H1 (cell line): ENCODE data around the gene SPAAR. TPM values are rescaled to one million over a fixed set of nuclear protein-coding genes. Genes with fewer than 3 reads are reported as not detected.

Experiments
- CHD1 ChIP-seq: IDR thresholded peaks from 2 replicates; pipeline ENCODE4 v1.6.1; 2012; ENCODE audit warnings: low read depth, low read length, improper control_type of control experiment
- E2F6 ChIP-seq: IDR thresholded peaks from 2 replicates; pipeline ENCODE4 v1.6.1; 2012; ENCODE audit warnings: inconsistent platforms
- GTF2F1 ChIP-seq: IDR thresholded peaks from 2 replicates; pipeline ENCODE4 v1.6.1; 2012; ENCODE audit warnings: low read depth, low read length, improper control_type of control experiment, borderline replicate concordance
- SP2 ChIP-seq: IDR thresholded peaks from 2 replicates; pipeline ENCODE4 v1.6.1; 2012; ENCODE audit warnings: mild to moderate bottlenecking, low read length, inconsistent platforms
- TEAD4 ChIP-seq: IDR thresholded peaks from 2 replicates; pipeline ENCODE4 v1.6.1; 2012; ENCODE audit warnings: low read depth, low read length, inconsistent platforms, mixed read lengths
- polyA plus RNA-seq, 7 experiments: library from polyadenylated mRNA; depleted of rRNA in 3 of 7; stranded (reverse) in 5 of 7; unstranded in 2 of 7; fragments of >200 nt in 5 of 7; fragments of 200-250 nt in 2 of 7; gene quantifications; 1 replicate in 5 of 7; 2 replicates in 1 of 7; 4 replicates in 1 of 7; pipeline versions ENCODE4 v1.2.1 to v1.2.3, GENCODE V29; 2011 to 2013; ENCODE audit warnings: missing spikeins in 2 of 7, mixed read lengths in 2 of 7
- total RNA-seq: library from RNA; stranded (reverse); fragmentation: NEBNext Ultra II Directional; extraction: Animal tissue kit (Norgen Biotek cat#: 25700); gene quantifications from 2 replicates; pipeline ENCODE4 v1.2.1, GENCODE V29; 2021

Gene SPAAR
- total and polyA plus RNA-seq, 2 of the 8 experiments (the other 6 are each of a cell fraction or from before 2014, with no cell fraction given): 0.27 TPM; not detected in 1

- TF ChIP-seq E2F6 (no peak), GTF2F1 (no peak), TEAD4 (no peak), SP2 (no peak), CHD1 (no peak)
Measured at GRCh38 chr9:35935755-35936509, 26.6 kb downstream of the SPAAR start (continued).
